ENCODE results near the gene WDFY2. TPM values are rescaled to one million over a fixed set of nuclear protein-coding genes. Genes with fewer than 3 reads are reported as not detected.

WDFY2 gene
- total and polyA plus RNA-seq, 4 donors, result 3.4 to 10.5 (median 5.8) TPM

GRCh38 chr13:51538591-51539179 lies 45.6 kb upstream of the WDFY2 start:
- no peaks in the 10 kb centered on the region for H3K27me3 ChIP-seq (ENCODE audit: control insufficient read depth in 4 of 4, insufficient read depth in 4 of 4, low read length in 3 of 4)

GRCh38 chr13:51539887-51540286 lies 44.4 kb upstream of the WDFY2 start:
- DNase-seq (ENCODE audit: low spot score), result no peak
- no peak overlapping the region for H3K27ac ChIP-seq (ENCODE audit: low read depth in 1 of 2, low read length in 2 of 2)
- no peak overlapping the region for H3K4me3 ChIP-seq (ENCODE audit: low read depth in 1 of 3, low read length in 3 of 3)
- H3K36me3 ChIP-seq (ENCODE audit: control insufficient read depth in 4 of 4, insufficient read depth in 3 of 4, low read depth in 1 of 4, low read length in 3 of 4), result no peaks in the 10 kb centered on the region
- H3K4me1 ChIP-seq (ENCODE audit: control insufficient read depth in 4 of 4, insufficient read depth in 4 of 4, low read length in 3 of 4), result peaks cover 0 to 3% (median 0%) of the 10 kb centered on the region in 4 donors
- 89% methylated on average over 2 of the region's 2 CpGs for WGBS
- no peak for TF ChIP-seq CTCF (IDR thresholded peaks at IDR 0.05; ENCODE audit: low read depth, low read length, missing input control)
- no peak for TF ChIP-seq JUND (IDR thresholded peaks at IDR 0.05)
- no peak for TF ChIP-seq YY1 (IDR thresholded peaks at IDR 0.05)
- TF ChIP-seq ZBTB33 (IDR thresholded peaks at IDR 0.05), result no peak
- TF ChIP-seq FOXA2 (IDR thresholded peaks at IDR 0.05), result no peak
- no peak for TF ChIP-seq ATF3 (IDR thresholded peaks at IDR 0.05)
- no peak for TF ChIP-seq MAX (IDR thresholded peaks at IDR 0.05)
- TF ChIP-seq FOXA1 (IDR thresholded peaks at IDR 0.05), result no peak
- no peak for TF ChIP-seq RAD21 (IDR thresholded peaks at IDR 0.05)
- TF ChIP-seq NR2F2 (IDR thresholded peaks at IDR 0.05), result no peak
- TF ChIP-seq GABPA (IDR thresholded peaks at IDR 0.05 in 1 of 2, conservative IDR thresholded peaks at IDR 0.05 in 1 of 2), result no peak
- no peak for TF ChIP-seq REST (IDR thresholded peaks at IDR 0.05)
- TF ChIP-seq HNF4A (conservative IDR thresholded peaks at IDR 0.05), result no peak
- TF ChIP-seq HNF4G (IDR thresholded peaks at IDR 0.05), result no peak
- TF ChIP-seq EGR1 (IDR thresholded peaks at IDR 0.05; ENCODE audit: low read depth in 2 of 2), result no peak
- no peak for TF ChIP-seq SP1 (IDR thresholded peaks at IDR 0.05)
- no peak for TF ChIP-seq RXRA (IDR thresholded peaks at IDR 0.05)
- TF ChIP-seq TAF1 (conservative IDR thresholded peaks at IDR 0.05), result no peak
- no peak overlapping the region for H3K9ac ChIP-seq (ENCODE audit: low read depth in 1 of 2, low read length in 2 of 2)
- H3K27me3 ChIP-seq (ENCODE audit: control insufficient read depth in 4 of 4, insufficient read depth in 4 of 4, low read length in 3 of 4), result no peaks in the 10 kb centered on the region
- no peaks in the 10 kb centered on the region for H3K9me3 ChIP-seq (ENCODE audit: control insufficient read depth in 4 of 4, low read length in 3 of 4)

More at GRCh38 chr13:51538591-51539179, 45.6 kb upstream of the WDFY2 start:
- Histone ChIP-seq H3K4me1 (ENCODE audit: control insufficient read depth in 4 of 4, insufficient read depth in 4 of 4, low read length in 3 of 4) (peaks cover 0 to 3% (median 0%) of the 10 kb centered on the region in 4 donors), H3K4me3 (ENCODE audit: low read depth in 1 of 3, low read length in 3 of 3) (no peak overlapping the region), H3K27ac (ENCODE audit: low read depth in 1 of 2, low read length in 2 of 2) (no peak overlapping the region), H3K9me3 (ENCODE audit: control insufficient read depth in 4 of 4, low read length in 3 of 4) (no peaks in the 10 kb centered on the region), H3K36me3 (ENCODE audit: control insufficient read depth in 4 of 4, insufficient read depth in 3 of 4, low read depth in 1 of 4, low read length in 3 of 4) (no peaks in the 10 kb centered on the region), H3K9ac (ENCODE audit: low read depth in 1 of 2, low read length in 2 of 2) (no peak overlapping the region)
- no peak for TF ChIP-seq FOXA2 (IDR thresholded peaks at IDR 0.05)
- no peak for TF ChIP-seq ATF3 (IDR thresholded peaks at IDR 0.05)
- 89% methylated on average over 9 of the region's 9 CpGs for WGBS
- DNase-seq (ENCODE audit: low spot score), result no peak
